ENCODE results near the gene CDH12.

- no peak for TF ChIP-seq CTCF (IDR thresholded peaks at IDR 0.05; ENCODE audit: insufficient read depth, low read depth, low read length)
- no peak for TF ChIP-seq EZH2 (IDR thresholded peaks at IDR 0.05; ENCODE audit: insufficient read depth, low read length)
Observed at GRCh38 chr5:22432905-22433304, 420.2 kb downstream of the CDH12 start.
